Fibroblast of lung (primary cell): ENCODE measurements around the gene STAC2. TPM values are rescaled to one million over a fixed set of nuclear protein-coding genes. Genes with fewer than 3 reads are reported as not detected.

ENCODE experiments used
- DNase-seq, 2 donors: peaks; one replicate each; pipeline versions ENCODE4 v3.0.0 to v3.0.0-alpha.2; 2010; ENCODE audit warnings: low read depth in 2 of 2
- H2AFZ ChIP-seq: 2 replicates; pipeline ENCODE4 v1.5.1; 2012; ENCODE audit warnings: low read length, control low read depth, inconsistent platforms
- H3K27ac ChIP-seq: 2 replicates; pipeline ENCODE4 v1.5.1; 2011; ENCODE audit warnings: low read length, control low read depth; ENCODE audit not compliant: insufficient read depth
- H3K27me3 ChIP-seq: 2 replicates; pipeline ENCODE4 v1.5.1; 2011; ENCODE audit warnings: mild to moderate bottlenecking, low read length; ENCODE audit not compliant: control insufficient read depth, insufficient read depth
- H3K36me3 ChIP-seq: 2 replicates; pipeline ENCODE4 v1.5.1; 2011; ENCODE audit warnings: low read length; ENCODE audit not compliant: control insufficient read depth, insufficient read depth
- H3K4me1 ChIP-seq: 2 replicates; pipeline ENCODE4 v1.5.1; 2011; ENCODE audit warnings: low read length; ENCODE audit not compliant: control insufficient read depth, insufficient read depth; ENCODE audit errors: extremely low read depth
- H3K4me2 ChIP-seq: 2 replicates; pipeline ENCODE4 v1.5.1; 2011; ENCODE audit warnings: low read length, control low read depth; ENCODE audit not compliant: insufficient read depth; ENCODE audit errors: extremely low read depth
- H3K4me3 ChIP-seq, 4 experiments: fragments of 200-600 bp in 1 of 4; sonication (generic) in 1 of 4; replicated peaks in 1 of 4; 2 replicates each; pipeline ENCODE4 v1.5.1; 2011 to 2016; ENCODE audit warnings: low read length in 4 of 4, low read depth in 3 of 4, mild to moderate bottlenecking in 3 of 4, control low read depth in 2 of 4, inconsistent platforms in 1 of 4, mixed read lengths in 1 of 4; ENCODE audit not compliant: insufficient read depth in 1 of 4; ENCODE audit errors: control extremely low read depth in 1 of 4
- H3K79me2 ChIP-seq: 2 replicates; pipeline ENCODE4 v1.5.1; 2012; ENCODE audit warnings: mild to moderate bottlenecking, low read length, inconsistent platforms; ENCODE audit not compliant: control insufficient read depth, insufficient read depth
- H3K9ac ChIP-seq: 2 replicates; pipeline ENCODE4 v1.5.1; 2011; ENCODE audit warnings: mild to moderate bottlenecking, low read length, control low read depth; ENCODE audit not compliant: insufficient read depth
- H3K9me3 ChIP-seq: 2 replicates; pipeline ENCODE4 v1.5.1; 2012; ENCODE audit warnings: low read depth, low read length; ENCODE audit not compliant: control insufficient read depth, insufficient read depth
- H4K20me1 ChIP-seq: 2 replicates; pipeline ENCODE4 v1.5.1; 2011; ENCODE audit warnings: low read length; ENCODE audit not compliant: control insufficient read depth, insufficient read depth; ENCODE audit errors: extremely low read depth
- EZH2 ChIP-seq: IDR thresholded peaks from 2 replicates; pipeline ENCODE4 v1.5.1; 2012; ENCODE audit warnings: low read length, control low read depth, mild to moderate bottlenecking; ENCODE audit errors: missing control alignments
- polyA plus RNA-seq, 2 donors: library from polyadenylated mRNA; depleted of rRNA in 1 of 2; stranded (reverse) in 1 of 2; unstranded in 1 of 2; fragments of >200 nt; gene quantifications; 2 replicates each; pipeline ENCODE4 v1.2.1, GENCODE V29; 2011 to 2012; ENCODE audit warnings: missing spikeins in 1 of 2
- total RNA-seq: library from RNA; depleted of rRNA; stranded (reverse); fragments of >200 nt; gene quantifications from 2 replicates; pipeline ENCODE4 v1.2.1, GENCODE V29; 2014
- TF ChIP-seq, protein P1 (sequence below), 2 donors: IDR thresholded peaks in 1 of 2; conservative IDR thresholded peaks in 1 of 2; 1 replicate in 1 of 2; 2 replicates in 1 of 2; pipeline ENCODE4 v1.5.1; 2011 to 2012; ENCODE audit warnings: low read length in 2 of 2, control low read depth in 1 of 2, inconsistent platforms in 1 of 2, low read depth in 1 of 2, mild to moderate bottlenecking in 1 of 2

The STAC2 gene
- total and polyA plus RNA-seq, 2 donors (not counting 1 experiment from before 2014, with no cell fraction given) = 0.01 TPM; not detected in 1

DNA sequence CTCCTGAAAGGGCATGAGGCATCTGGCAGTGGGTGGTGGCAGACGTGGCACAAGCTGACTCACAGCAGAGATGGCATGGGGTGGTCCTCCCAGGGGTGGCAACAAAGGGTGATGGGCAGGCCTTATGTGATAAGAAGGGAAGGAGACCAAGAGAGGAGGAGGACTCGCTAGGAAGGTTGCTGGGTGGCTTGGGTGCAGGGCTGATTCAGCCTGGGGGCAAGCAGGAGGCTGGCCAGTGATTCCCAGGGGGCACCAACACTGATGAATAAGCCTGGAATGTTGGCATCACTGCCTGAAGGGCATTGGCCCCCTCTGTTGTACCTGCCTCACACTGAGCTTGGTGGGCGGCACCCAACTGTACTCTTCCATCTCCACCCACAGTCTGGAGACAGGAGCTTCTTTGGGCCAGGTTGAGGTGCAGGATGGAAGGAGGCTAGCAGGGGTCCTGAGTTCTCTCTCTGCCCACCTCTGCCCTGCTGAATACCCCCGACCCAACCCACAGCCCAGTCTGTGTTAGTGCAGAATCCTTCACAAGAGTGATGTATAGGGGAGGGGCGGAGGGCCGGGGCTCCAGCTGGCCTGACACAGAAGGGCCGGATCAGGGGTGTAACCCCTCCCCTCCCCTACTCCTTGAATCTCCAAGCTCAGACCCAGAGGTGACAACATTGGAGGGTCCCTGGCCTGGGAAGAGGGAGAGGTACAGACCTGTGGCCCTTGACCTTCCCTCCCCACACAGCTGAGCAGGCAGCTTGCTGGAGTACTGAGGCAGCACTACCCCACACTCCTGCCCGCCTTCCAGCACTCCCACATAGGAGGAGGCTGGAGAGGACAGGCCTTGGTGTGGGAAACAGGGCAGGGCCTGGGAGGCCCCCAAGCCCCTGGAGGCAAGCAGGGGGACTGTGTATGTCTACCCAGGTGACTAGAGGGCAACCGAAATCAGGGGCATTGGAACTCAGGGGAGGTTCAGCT lies 2.6 kb downstream of the STAC2 start:
- H3K27ac ChIP-seq = no peak overlapping the region
- no peak overlapping the region for H3K4me3 ChIP-seq
- TF ChIP-seq, protein P1, sequence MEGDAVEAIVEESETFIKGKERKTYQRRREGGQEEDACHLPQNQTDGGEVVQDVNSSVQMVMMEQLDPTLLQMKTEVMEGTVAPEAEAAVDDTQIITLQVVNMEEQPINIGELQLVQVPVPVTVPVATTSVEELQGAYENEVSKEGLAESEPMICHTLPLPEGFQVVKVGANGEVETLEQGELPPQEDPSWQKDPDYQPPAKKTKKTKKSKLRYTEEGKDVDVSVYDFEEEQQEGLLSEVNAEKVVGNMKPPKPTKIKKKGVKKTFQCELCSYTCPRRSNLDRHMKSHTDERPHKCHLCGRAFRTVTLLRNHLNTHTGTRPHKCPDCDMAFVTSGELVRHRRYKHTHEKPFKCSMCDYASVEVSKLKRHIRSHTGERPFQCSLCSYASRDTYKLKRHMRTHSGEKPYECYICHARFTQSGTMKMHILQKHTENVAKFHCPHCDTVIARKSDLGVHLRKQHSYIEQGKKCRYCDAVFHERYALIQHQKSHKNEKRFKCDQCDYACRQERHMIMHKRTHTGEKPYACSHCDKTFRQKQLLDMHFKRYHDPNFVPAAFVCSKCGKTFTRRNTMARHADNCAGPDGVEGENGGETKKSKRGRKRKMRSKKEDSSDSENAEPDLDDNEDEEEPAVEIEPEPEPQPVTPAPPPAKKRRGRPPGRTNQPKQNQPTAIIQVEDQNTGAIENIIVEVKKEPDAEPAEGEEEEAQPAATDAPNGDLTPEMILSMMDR (conservative IDR thresholded peaks at IDR 0.05 in 1 of 2, IDR thresholded peaks at IDR 0.05 in 1 of 2; ENCODE audit: low read depth in 1 of 2, low read length in 2 of 2) = no peak
- no peak for TF ChIP-seq EZH2
- no peak for DNase-seq
- no peak overlapping the region for H3K4me2 ChIP-seq
- H3K27me3 ChIP-seq = peaks cover 60% of the 10 kb centered on the region
- H3K9ac ChIP-seq = no peak overlapping the region
- no peaks in the 10 kb centered on the region for H4K20me1 ChIP-seq
- H2AFZ ChIP-seq = no peak overlapping the region
- H3K9me3 ChIP-seq = no peaks in the 10 kb centered on the region
- no peaks in the 10 kb centered on the region for H3K36me3 ChIP-seq
- no peaks in the 10 kb centered on the region for H3K79me2 ChIP-seq
- H3K4me1 ChIP-seq = no peaks in the 10 kb centered on the region

- no peak for TF ChIP-seq EZH2
- TF ChIP-seq, protein P1 (conservative IDR thresholded peaks at IDR 0.05 in 1 of 2, IDR thresholded peaks at IDR 0.05 in 1 of 2; ENCODE audit: low read depth in 1 of 2, low read length in 2 of 2) = no peak
- Histone ChIP-seq H3K4me1 (no peaks in the 10 kb centered on the region), H3K36me3 (no peaks in the 10 kb centered on the region), H3K9me3 (no peaks in the 10 kb centered on the region), H3K27ac (no peak overlapping the region), H3K4me3 (no peak overlapping the region), H3K79me2 (no peaks in the 10 kb centered on the region), H3K9ac (no peak overlapping the region), H4K20me1 (no peaks in the 10 kb centered on the region), H3K27me3 (peaks cover 60% of the 10 kb centered on the region), H2AFZ (no peak overlapping the region), H3K4me2 (no peak overlapping the region)
- DNase-seq = no peak
Measured at GRCh38 chr17:39222151-39222550, 3.6 kb downstream of the STAC2 start.

DNA sequence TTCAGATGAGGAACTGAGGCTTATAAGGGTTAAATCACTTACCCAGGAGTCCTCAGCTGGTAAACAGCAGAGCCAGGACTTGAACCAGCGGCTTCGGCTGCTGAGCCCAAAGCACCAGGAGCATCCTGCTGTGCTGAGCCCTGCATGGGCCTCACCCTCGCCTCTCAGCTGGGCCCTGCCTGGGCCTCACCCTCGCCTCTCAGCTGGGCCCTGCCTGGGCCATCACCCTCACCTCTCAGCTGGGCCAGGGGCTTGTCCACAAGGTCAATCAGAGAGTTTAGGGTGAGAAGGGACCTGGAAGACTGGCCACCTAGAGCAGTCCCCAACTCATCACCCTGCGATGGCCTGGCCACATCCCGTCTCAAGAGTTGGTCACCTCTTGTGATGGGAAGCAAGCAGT lies 4.2 kb downstream of the STAC2 start:
- TF ChIP-seq EZH2 = no peak
- TF ChIP-seq, protein P1 (conservative IDR thresholded peaks at IDR 0.05 in 1 of 2, IDR thresholded peaks at IDR 0.05 in 1 of 2; ENCODE audit: low read depth in 1 of 2, low read length in 2 of 2) = no peak
- Histone ChIP-seq H3K4me3 (no peak overlapping the region), H3K9me3 (no peaks in the 10 kb centered on the region), H3K79me2 (no peaks in the 10 kb centered on the region), H3K4me2 (no peak overlapping the region), H3K4me1 (no peaks in the 10 kb centered on the region), H3K27me3 (peaks cover 60% of the 10 kb centered on the region), H2AFZ (no peak overlapping the region), H3K27ac (no peak overlapping the region), H3K36me3 (no peaks in the 10 kb centered on the region), H3K9ac (no peak overlapping the region), H4K20me1 (no peaks in the 10 kb centered on the region)
- DNase-seq = no peak
